HFFc6 (cell line): ENCODE data around the gene GNAT1. TPM values are rescaled to one million over a fixed set of nuclear protein-coding genes. Genes with fewer than 3 reads are reported as not detected.

Experiments used
- DNase-seq: peaks from one replicate; pipeline ENCODE4 v3.0.0-alpha.2; 2018
- H3K27ac Mint-ChIP-seq: 2 replicates; pipeline ENCODE4 v1.8.0; 2020; ENCODE audit warnings: mild to moderate bottlenecking, mixed read lengths
- H3K27me3 Mint-ChIP-seq: 2 replicates; pipeline ENCODE4 v1.8.0; 2021; ENCODE audit warnings: mild to moderate bottlenecking, moderate library complexity, mixed read lengths; ENCODE audit not compliant: insufficient read depth
- H3K36me3 Mint-ChIP-seq: 2 replicates; pipeline ENCODE4 v1.8.0; 2021; ENCODE audit warnings: low read depth, mixed read lengths
- H3K4me1 Mint-ChIP-seq: 2 replicates; pipeline ENCODE4 v1.8.0; 2020; ENCODE audit warnings: low read depth, mixed read lengths
- H3K4me3 Mint-ChIP-seq: 2 replicates; pipeline ENCODE4 v1.8.0; 2020; ENCODE audit warnings: mild to moderate bottlenecking, moderate library complexity, mixed read lengths
- H3K9me3 Mint-ChIP-seq: 2 replicates; pipeline ENCODE4 v1.8.0; 2020; ENCODE audit warnings: mild to moderate bottlenecking, mixed read lengths
- CTCF ChIP-seq: fragments of 200-600 bp; sonication (generic); IDR thresholded peaks from 2 replicates; pipeline ENCODE4 v1.5.0; 2021; ENCODE audit warnings: antibody characterized with exemption, mild to moderate bottlenecking
- total RNA-seq, 6 experiments: library from RNA; stranded (reverse); fragmentation: NEBNext Ultra II Directional; extraction: Animal tissue kit (Norgen Biotek cat#: 25700); gene quantifications; 2 replicates in 1 of 6; 3 replicates in 5 of 6; pipeline ENCODE4 v1.2.3, GENCODE V29; 2021

The GNAT1 gene
- total RNA-seq, 6 experiments from 2014 or later, result not detected

- no peak for DNase-seq
- H3K27me3 Mint-ChIP-seq, result peaks cover 43% of the 10 kb centered on the region
- H3K27ac Mint-ChIP-seq, result no peak overlapping the region
- H3K4me3 Mint-ChIP-seq, result no peak overlapping the region
- TF ChIP-seq CTCF, result no peak
- H3K4me1 Mint-ChIP-seq, result 0 out of 2 replicates have a peak, but pooled peaks cover 5% of the 10 kb centered on the region
- H3K9me3 Mint-ChIP-seq, result no peaks in the 10 kb centered on the region
- no peaks in the 10 kb centered on the region for H3K36me3 Mint-ChIP-seq
These were observed 10.3 kb downstream of the GNAT1 start for GRCh38 chr3:50201573-50202315.

GRCh38 chr3:50202353-50203112, 11.1 kb downstream of the GNAT1 start:
- no peak overlapping the region for H3K27ac Mint-ChIP-seq
- H3K27me3 Mint-ChIP-seq, result peaks cover 42% of the 10 kb centered on the region
- TF ChIP-seq CTCF, result no peak
- no peaks in the 10 kb centered on the region for H3K36me3 Mint-ChIP-seq
- 0 out of 2 replicates have a peak, but pooled peaks cover 5% of the 10 kb centered on the region for H3K4me1 Mint-ChIP-seq
- H3K4me3 Mint-ChIP-seq, result no peak overlapping the region
- DNase-seq, result no peak
- no peaks in the 10 kb centered on the region for H3K9me3 Mint-ChIP-seq

GRCh38 chr3:50203113-50203808, 11.9 kb downstream of the GNAT1 start:
- 0 out of 2 replicates have a peak, but pooled peaks cover 5% of the 10 kb centered on the region for H3K4me1 Mint-ChIP-seq
- no peak for DNase-seq

GRCh38 chr3:50203809-50204803, 12.7 kb downstream of the GNAT1 start:
- no peak for DNase-seq
- no peaks in the 10 kb centered on the region for H3K9me3 Mint-ChIP-seq
- no peak overlapping the region for H3K27ac Mint-ChIP-seq
- H3K36me3 Mint-ChIP-seq, result no peaks in the 10 kb centered on the region
- H3K4me3 Mint-ChIP-seq, result no peak overlapping the region
- peaks cover 42% of the 10 kb centered on the region for H3K27me3 Mint-ChIP-seq
- TF ChIP-seq CTCF, result no peak
- H3K4me1 Mint-ChIP-seq, result 0 out of 2 replicates have a peak, but pooled peaks cover 5% of the 10 kb centered on the region

More at GRCh38 chr3:50203113-50203808, 11.9 kb downstream of the GNAT1 start:
- Mint-ChIP-seq H3K27me3 (peaks cover 39% of the 10 kb centered on the region), H3K36me3 (no peaks in the 10 kb centered on the region), H3K4me3 (no peak overlapping the region), H3K27ac (no peak overlapping the region), H3K9me3 (no peaks in the 10 kb centered on the region)
- no peak for TF ChIP-seq CTCF
